RPMI7951 (cell line): ENCODE results near the gene PTPN22. TPM values are rescaled to one million over a fixed set of nuclear protein-coding genes. Genes with fewer than 3 reads are reported as not detected.
A peak's percentile ranks its signal among the peaks of the same experiment; 100 is the strongest.
"Not testable (repeated sequence)": the region's sequence is repeated elsewhere in the genome, so short reads cannot be mapped to it uniquely, and the experiment has no call there.

ENCODE experiments used
- DNase-seq: peaks from one replicate; pipeline ENCODE4 v3.0.0-alpha.2; 2012; ENCODE audit warnings: low read depth
- total RNA-seq: library from RNA; depleted of rRNA; stranded (reverse); fragments of >200 nt; shearing (Covaris generic); gene quantifications from 2 replicates; pipeline ENCODE4 v1.2.3, GENCODE V29; 2014

PTPN22 gene
- total RNA-seq, 1 experiment from 2014 or later: 1.1 TPM

DNA sequence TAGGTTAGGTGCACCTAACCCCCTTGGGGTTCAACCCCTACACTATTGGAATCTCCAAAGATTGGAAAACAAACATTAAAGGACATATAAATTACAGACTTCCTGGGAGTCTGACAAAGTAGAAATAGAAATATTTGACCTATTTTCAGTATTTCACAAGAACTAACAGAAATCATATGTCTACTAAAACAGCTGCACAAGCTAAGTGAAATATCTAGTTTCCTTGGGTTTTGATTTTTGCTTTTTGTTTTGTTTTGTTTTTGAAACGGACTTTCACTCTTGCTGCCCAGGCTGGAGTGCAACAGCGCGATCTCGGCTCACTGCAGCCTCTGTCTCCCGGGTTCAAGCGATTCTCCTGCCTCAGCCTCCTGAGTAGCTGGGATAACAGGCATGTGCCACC is 18.8 kb downstream of the PTPN22 start:
- not testable (repeated sequence) for DNase-seq

DNA sequence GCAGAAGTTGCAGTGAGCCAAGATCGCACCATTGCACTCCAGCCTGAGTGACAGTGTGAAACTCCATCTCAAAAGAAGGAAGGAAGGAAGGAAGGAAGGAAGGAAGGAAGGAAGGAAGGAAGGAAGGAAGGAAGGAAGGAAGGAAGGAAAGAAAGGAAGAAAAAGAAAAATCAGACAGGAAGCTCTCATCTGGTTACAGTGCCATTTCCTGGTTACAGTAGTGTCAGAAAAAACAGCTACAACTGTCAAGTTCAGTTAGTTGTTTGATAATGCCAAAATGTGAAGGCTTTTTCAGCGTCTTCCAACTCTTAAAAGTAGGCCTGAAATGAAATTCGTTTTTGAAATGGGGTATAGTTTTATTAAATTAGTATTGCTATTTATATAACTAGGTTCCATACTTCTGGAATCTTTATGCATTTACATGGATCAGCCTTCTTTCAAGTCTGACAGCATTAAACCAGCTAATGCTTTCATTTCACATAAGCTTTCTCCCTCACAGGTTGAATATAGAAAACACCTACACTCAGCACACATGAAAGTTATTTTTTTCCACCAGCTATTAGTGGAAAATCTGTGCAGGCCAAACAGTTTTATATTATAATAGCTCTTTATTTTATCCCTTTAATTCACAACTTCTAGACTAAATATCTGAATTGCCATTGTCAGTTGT is 21.2 kb downstream of the PTPN22 start:
- no peak for DNase-seq

- no peak for DNase-seq
These were observed 22.4 kb downstream of the PTPN22 start for GRCh38 chr1:113849072-113849471.

- no peak for DNase-seq
These were observed 25.0 kb downstream of the PTPN22 start for GRCh38 chr1:113846391-113847035.

DNA sequence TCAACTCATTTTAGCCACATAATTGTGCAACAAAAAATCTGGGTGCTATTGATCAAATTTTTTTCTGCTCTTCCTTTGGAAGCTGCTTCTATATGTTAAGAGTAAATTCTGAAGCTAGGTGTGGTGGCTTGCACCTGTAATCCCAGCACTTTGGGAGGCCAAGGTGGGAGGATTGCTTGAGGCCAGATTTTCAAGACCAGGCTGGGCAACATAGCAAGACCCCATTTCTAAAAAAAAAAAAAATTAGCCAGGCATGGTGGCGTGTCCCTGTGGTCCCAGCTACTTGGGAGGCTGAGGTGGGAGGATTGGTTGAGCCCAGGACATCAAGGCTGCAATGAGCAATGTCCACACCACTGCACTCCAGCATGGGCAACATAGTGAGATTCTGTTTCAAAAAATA is 35.0 kb downstream of the PTPN22 start:
- no peak for DNase-seq

DNA sequence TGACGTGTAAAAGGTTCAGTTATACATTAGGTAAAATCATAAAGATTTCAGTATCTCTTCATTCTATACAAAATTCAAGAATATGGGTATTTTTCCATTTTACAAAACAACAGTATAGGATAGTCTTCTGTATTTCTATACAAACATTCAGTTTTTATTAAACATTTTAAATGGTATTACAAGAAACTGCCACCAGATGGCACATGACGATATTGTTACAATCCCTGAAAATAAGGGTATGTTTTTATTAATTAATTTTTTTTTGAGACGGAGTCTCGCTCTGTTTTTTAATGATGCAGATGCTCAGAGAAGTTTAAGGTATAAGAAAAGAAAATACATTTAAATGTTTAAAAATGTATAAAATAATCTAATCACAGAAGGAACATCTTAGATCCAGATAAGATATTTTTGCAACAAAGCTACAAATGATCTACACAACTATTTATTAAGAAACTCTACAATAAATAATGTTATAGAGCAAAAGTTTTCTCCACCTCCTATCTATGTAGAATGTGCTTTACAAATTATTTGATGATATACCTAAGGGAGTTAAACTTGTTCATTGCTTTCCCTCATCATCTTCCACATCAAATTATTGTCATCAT is 35.7 kb downstream of the PTPN22 start:
- peak; percentile 53 for DNase-seq

DNA sequence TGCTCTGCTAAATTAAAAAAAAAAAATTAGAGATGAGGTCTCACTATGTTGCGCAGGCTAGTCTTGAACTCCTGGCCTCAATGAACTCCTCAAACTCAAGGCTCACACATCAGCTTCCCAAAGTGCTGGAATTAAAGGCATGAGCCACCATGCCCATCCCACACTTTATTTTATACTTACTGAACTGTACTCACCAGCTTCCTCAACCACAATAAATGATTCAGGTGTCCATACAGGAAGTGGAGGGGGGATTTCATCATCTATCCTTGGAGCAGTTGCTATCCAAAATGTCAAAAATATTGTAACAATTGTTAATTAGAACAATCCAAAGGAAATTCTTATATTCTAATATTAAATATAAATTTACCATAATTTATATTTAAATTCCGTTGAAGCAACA is 36.8 kb downstream of the PTPN22 start:
- no peak for DNase-seq

- DNase-seq: no peak
These were observed 41.5 kb downstream of the PTPN22 start for GRCh38 chr1:113830039-113830438.

GRCh38 chr1:113821916-113822315 is 49.6 kb downstream of the PTPN22 start:
- no peak for DNase-seq

DNA sequence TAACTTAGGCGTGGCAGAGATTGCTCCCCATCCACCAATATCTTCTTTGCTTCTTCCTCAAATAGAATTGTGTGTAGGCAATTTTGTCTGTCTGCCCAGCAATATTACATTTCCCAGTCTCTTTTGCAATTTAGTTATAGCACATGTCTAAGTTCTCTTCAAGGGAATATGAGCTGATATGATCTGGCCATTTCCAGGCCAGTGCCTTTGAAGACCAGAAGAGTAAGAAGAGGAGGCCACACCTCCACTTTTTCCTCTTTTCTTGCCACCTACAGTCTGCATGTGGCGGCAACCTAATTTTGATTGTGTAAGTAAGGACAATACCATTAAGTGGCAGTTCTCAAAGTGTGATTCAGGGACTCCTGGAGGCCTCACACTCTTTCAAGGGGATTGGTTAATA is 52.9 kb downstream of the PTPN22 start:
- DNase-seq: no peak

- DNase-seq: no peak
These were observed 58.3 kb downstream of the PTPN22 start for GRCh38 chr1:113813218-113813617.

DNA sequence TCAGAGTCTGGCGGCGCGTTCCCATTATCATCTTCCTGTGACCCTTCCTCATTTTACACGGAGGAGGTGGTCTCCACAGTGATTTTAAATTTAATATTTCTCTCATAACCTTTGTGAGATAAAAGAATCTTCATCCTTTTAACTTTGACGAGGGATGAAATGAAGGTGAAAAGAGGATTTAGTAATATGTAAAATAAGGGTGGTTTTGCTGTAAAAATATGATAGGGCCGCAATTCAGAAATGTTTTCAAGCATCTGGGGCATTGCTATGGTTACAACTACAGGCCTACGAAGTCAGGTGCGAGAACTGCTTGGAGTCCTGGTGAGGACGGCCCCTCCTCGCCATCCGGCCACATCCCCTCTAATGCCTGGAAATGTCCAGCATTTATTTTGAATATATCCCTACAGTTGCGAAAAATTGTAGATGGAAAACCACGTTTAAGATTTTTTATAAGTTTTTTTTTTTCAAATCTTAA is 58.8 kb downstream of the PTPN22 start:
- DNase-seq: no peak

DNA sequence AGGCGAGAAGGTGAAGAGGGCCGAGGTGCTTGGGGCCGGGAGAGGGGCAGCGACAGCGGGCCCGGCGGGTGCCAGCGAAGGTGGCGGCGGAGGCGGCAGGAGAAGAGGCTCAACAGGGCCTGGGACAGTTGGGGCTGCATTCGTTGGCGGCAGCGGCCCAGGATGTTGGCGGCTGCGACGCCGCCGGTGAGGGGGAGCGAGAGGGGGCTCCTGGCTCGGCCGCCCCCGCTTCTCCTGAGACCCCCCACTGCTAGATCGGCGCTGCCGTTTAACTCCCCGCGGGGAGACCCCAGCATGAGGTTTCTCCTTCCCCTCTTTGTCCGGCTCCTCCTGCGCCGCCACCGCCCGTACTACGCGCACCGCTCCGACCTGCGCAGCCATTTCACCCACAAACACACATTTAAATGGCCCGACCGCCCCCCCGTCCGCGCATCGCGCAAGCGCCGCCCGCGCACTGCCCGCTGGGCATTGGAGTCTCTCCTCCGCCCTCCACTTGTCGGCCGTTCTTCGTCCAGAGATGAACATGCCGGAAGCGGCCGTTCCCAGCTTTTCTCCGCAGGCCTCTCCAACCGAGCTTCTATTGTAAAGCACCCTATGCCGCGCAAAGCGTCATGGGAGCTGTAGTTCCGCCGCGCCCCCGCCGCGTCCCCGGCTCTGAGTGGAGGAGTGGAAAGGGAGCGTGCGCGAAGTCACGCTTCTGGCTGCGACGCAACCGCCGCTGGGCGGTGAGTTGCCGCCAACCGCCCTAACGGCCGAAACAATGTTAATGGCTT is 59.4 kb downstream of the PTPN22 start, which contains the start of gene RSBN1:
Gene RSBN1 (minus strand): TSS at position 589 of the 773 bp plus-strand sequence. CDS start 64 bp downstream, at position 525.
- peak; percentile 99 for DNase-seq

DNA sequence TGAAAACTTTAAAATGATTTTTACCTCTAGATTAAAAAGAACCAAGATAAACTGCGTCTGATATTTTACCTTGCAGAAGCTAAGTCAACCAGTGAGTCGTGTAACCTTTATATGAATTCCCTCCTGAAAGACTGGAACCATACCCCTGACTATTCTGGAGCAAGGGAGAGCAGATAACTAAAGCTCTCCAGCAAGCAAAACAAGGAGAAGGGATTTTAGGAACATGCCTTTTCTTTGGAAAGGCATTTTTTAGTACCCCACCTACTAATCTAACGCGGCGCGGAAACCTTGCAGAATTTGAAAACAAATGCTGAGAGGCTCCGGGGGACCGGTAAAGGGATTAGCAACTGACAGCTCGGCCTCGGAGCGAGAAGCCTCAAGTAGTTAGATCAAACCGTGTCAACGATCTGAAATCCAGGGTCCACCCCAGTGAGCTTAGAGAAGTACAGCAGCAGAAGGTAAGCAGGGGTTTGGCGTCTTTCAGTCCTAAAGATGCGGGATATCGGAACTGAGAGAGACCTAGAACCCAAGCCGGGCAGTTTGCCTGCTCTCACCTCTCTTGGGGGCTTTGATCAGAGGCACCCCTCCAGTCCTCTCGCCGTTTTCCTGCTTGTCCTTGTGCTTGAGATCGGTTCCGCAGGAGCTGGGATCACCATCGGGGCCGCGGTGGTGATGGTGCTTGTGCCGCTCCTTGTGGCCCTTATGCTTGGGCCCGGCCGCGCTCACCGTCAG is 60.2 kb downstream of the PTPN22 start:
- DNase-seq: peak; percentile 28

- DNase-seq: no peak
These were observed 61.6 kb downstream of the PTPN22 start for GRCh38 chr1:113809670-113810602.

DNA sequence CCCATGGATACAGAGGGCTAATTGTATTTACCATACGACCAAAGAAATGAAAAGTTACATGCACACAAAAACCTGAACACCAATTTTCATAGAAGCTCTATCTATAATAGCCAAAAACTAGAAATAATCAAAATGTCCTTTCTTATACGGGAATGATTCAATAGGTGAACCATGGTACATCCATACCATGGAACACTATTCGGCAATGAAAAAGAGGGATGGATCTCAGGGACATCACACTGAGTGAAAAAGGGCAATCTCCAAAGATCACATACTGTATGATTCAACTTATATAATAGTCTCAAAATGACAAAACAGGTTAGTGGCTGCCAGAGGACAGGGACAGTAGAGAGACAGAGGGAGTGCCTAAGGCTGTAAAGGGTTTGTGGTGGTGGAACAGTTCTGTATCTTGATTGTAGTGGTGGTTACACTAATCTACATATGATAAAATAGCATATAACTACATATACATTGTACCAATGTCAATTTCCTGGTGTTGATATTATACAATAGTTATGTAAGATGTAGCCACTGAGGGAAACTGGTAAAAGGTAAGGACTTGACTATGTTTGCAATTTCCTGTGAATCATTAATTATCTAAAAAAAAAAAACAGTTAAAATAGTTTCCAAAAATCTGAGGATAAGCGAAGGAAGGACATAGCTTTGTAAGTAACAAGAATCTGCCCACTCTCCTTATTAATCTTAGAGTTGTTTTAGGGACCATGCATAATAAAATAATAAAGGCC is 62.9 kb downstream of the PTPN22 start:
- DNase-seq: no peak

DNA sequence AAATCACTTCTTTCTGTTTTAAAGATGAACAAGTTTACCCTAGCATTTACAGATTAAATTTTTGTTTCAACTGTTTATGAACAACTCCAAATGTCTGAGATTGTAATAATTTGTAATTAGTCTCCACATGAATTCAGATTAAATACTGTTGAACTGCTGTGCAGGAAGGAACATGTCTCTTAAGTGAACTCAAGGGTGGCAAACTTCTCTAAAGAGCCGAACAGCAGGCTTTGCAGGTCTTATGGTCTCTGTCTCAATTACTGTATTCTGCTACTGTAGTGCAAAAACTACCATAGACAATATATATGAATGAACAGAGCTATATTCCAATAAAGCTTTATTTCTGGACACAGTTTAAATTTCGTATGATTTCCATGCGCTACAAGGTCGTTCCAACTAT is 65.9 kb downstream of the PTPN22 start:
- no peak for DNase-seq

DNA sequence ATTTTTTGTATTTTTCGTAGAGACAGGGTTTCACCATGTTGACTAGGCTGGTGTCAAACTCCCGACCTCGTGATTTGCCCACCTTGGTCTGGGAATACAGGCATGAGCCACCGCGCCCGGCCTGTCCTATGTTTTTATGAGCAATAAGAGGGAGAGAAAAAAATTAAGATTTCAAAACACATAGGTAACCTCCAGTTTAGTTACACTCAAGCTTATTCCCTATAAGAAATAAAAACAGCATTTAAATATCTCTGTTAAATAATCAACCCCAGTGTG is 66.3 kb downstream of the PTPN22 start:
- no peak for DNase-seq

DNA sequence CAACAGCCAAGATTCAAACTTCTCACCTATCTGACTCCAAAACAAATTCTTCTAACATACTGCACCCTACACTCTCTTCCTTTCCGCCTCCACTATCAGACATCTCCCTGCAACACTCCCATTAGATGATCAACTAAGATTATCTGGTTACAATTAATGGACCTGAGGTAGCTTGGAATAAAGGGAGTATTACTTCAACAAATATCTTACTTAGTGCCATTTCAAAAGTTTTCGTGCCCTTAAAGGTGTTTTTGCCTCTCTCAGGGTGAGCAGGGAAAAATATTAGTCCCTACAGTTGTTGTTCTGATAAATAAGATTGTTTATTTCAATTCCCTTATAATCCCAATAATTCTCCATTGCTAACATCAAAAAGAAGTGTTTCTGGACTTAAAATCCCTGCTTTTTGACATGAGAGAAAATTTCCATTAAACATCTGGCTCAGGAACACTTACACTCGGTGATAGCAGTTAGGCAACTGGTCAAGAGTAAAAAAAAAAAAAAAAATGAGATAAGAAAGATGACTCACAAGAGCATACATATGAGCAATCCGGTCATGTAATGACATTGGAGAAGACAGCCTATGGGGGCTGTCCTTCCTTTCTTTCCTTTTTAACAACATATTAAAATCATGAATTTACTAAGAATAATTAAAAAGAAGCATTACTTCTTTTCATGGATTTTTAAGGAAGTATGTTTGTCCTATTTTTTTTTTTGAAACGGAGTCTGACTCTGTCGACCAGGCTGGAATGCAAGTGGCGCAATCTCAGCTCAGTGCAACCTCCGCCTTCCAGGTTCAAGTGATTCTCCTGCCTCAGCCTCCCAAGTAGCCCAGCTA is 66.9 kb downstream of the PTPN22 start:
- peak; percentile 77 for DNase-seq
